ENCODE data around the gene DPYD. TPM values are rescaled to one million over a fixed set of nuclear protein-coding genes. Genes with fewer than 3 reads are reported as not detected.
A peak's percentile ranks its signal among the peaks of the same experiment; 100 is the strongest.

The DPYD gene
- total RNA-seq, 1 experiment from 2014 or later: 12.8 TPM

DNA sequence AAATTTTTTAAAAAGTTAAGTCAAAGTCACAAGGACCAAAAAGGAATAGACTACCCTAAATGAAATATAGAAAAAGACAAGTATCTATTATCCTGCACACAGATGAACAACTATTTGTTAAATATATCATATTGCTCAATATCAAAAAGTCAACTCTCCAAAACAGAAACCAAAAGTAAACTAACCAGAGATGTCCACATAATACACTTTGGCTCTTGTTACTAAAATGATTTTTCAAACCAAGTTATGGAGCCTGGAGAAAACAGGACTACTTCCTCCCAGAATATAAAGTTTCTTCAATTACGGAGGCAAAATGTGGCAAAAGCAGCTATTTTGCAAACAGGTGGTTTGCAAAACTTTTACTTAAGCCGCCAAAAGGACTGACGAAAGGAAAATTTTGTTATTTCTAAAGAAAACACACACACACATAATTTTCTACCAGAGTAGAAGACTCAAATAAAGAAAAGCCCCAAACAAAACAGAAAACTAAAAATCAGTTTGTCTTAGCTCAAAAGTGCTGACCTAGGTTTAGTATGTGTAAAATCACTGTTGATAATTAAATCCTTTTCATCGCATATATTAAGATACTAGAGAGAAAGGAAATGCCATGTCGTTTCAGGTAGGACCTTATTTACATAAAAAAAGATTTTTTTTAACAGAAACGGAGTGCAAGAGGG lies 1.1 kb downstream of the DPYD start:
- no peak overlapping the region for H3K27ac ChIP-seq (ENCODE audit: low read length)
- ATAC-seq (no peak), DNase-seq (peak; percentile 53)
- H2AFZ ChIP-seq (ENCODE audit: low read length): peak overlapping the region; percentile 89
- no peaks in the 10 kb centered on the region for H3K9me3 ChIP-seq (ENCODE audit: low read length)
- peak overlapping the region; percentile 84 for H3K4me3 ChIP-seq (ENCODE audit: low read length)
- ChIA-PET POLR2A (ENCODE audit: unreplicated experiment) (interaction anchor here (0.6 to 0.7 kb wide), 3 partner anchors 12 to 111 kb away, joined by 3 read pairs; no protein-coding TSS in a partner anchor), CTCF (interaction anchor here (0.6 kb wide), 1 partner anchor 18 kb away, joined by 3 read pairs; no protein-coding TSS in a partner anchor)
- H3K79me2 ChIP-seq (ENCODE audit: low read length): peaks cover 48% of the 10 kb centered on the region
- peak overlapping the region; percentile 88 for H3K4me2 ChIP-seq (ENCODE audit: low read length)
- TF ChIP-seq EZH2 (IDR thresholded peaks at IDR 0.05; ENCODE audit: low read length, unreplicated experiment) (no peak), EZH2phosphoT487 (IDR thresholded peaks at IDR 0.05; ENCODE audit: borderline replicate concordance, low read length) (no peak)
- TF ChIP-seq, protein P1, sequence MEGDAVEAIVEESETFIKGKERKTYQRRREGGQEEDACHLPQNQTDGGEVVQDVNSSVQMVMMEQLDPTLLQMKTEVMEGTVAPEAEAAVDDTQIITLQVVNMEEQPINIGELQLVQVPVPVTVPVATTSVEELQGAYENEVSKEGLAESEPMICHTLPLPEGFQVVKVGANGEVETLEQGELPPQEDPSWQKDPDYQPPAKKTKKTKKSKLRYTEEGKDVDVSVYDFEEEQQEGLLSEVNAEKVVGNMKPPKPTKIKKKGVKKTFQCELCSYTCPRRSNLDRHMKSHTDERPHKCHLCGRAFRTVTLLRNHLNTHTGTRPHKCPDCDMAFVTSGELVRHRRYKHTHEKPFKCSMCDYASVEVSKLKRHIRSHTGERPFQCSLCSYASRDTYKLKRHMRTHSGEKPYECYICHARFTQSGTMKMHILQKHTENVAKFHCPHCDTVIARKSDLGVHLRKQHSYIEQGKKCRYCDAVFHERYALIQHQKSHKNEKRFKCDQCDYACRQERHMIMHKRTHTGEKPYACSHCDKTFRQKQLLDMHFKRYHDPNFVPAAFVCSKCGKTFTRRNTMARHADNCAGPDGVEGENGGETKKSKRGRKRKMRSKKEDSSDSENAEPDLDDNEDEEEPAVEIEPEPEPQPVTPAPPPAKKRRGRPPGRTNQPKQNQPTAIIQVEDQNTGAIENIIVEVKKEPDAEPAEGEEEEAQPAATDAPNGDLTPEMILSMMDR (conservative IDR thresholded peaks at IDR 0.05; ENCODE audit: low read depth, low read length): no peak
- intact Hi-C loops (cut with micrococcal nuclease): loop anchor here (2.0 to 10.0 kb wide), 7 partner anchors 17 to 405 kb away; no protein-coding TSS in a partner anchor
- peaks cover 24% of the 10 kb centered on the region for H3K4me1 ChIP-seq (ENCODE audit: insufficient read depth, low read length)
- H3K9ac ChIP-seq (ENCODE audit: low read length): peak overlapping the region; percentile 70
- H3K27me3 ChIP-seq (ENCODE audit: low read length): no peaks in the 10 kb centered on the region
- no peaks in the 10 kb centered on the region for H4K20me1 ChIP-seq (ENCODE audit: low read length)
- H3F3A ChIP-seq (ENCODE audit: low read length, unreplicated experiment): no peaks in the 10 kb centered on the region
- H3K9me2 ChIP-seq (replicated peaks; ENCODE audit: low read length): no peaks in the 10 kb centered on the region
- no peaks in the 10 kb centered on the region for H3K36me3 ChIP-seq (ENCODE audit: low read depth, low read length)
- BruUV-seq (replicated peaks): no TSS peak

DNA sequence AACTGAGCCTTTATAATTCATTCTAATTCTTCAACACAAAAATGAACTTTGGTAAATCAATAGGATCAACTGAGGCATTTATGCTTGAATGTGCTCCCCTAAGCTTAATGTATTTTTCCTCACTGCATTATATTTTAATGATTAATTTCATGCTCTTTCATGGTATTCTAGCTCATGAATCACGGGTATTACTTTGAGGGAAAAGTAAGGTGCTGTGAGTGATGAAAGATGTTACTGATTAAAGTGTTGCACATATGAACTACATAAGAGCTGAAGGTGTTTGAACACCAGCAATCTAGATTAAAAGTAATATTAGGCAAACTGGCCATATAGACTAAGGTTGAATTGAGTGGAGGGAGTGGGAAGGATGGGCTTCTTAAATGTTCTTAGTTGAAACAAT lies 1.9 kb downstream of the DPYD start:
- Histone ChIP-seq H3K9me3 (ENCODE audit: low read length) (no peaks in the 10 kb centered on the region), H3K4me3 (ENCODE audit: low read length) (peak overlapping the region; percentile 84), H3K27me3 (ENCODE audit: low read length) (no peaks in the 10 kb centered on the region), H3K4me2 (ENCODE audit: low read length) (peak overlapping the region; percentile 88), H3K27ac (ENCODE audit: low read length) (no peak overlapping the region), H3K79me2 (ENCODE audit: low read length) (peaks cover 49% of the 10 kb centered on the region), H3K9ac (ENCODE audit: low read length) (peak overlapping the region; percentile 70), H3K4me1 (ENCODE audit: insufficient read depth, low read length) (peaks cover 29% of the 10 kb centered on the region), H2AFZ (ENCODE audit: low read length) (peak overlapping the region; percentile 89), H3F3A (ENCODE audit: low read length, unreplicated experiment) (no peaks in the 10 kb centered on the region), H3K9me2 (replicated peaks; ENCODE audit: low read length) (no peaks in the 10 kb centered on the region), H3K36me3 (ENCODE audit: low read depth, low read length) (no peaks in the 10 kb centered on the region), H4K20me1 (ENCODE audit: low read length) (no peaks in the 10 kb centered on the region)
- DNase-seq (no peak), ATAC-seq (no peak)
- TF ChIP-seq EZH2phosphoT487 (IDR thresholded peaks at IDR 0.05; ENCODE audit: borderline replicate concordance, low read length) (no peak), EZH2 (IDR thresholded peaks at IDR 0.05; ENCODE audit: low read length, unreplicated experiment) (no peak)
- TF ChIP-seq, protein P1 (conservative IDR thresholded peaks at IDR 0.05; ENCODE audit: low read depth, low read length): no peak
- intact Hi-C loops (cut with micrococcal nuclease): loop anchor here (5.0 kb wide), 2 partner anchors 113 to 252 kb away; no protein-coding TSS in a partner anchor
- CTCF ChIA-PET: no interaction called here
- no TSS peak for BruUV-seq (replicated peaks)
- POLR2A ChIA-PET (ENCODE audit: unreplicated experiment): interaction anchor here (0.6 kb wide), 1 partner anchor 167 kb away, joined by 11 read pairs; no protein-coding TSS in a partner anchor

Data from PC-3 (cell line).